Subcutaneous adipose tissue (tissue), 4 donors: Measurements from ENCODE around the gene TSPAN15. TPM values are rescaled to one million over a fixed set of nuclear protein-coding genes. Genes with fewer than 3 reads are reported as not detected.

ENCODE experiments used
- total RNA-seq, 4 donors: library from RNA; depleted of rRNA; stranded (reverse); fragments of >200 nt; gene quantifications; one replicate each; pipeline ENCODE4 v1.1.0, GENCODE V29; 2016
- TF ChIP-seq, protein P1 (sequence below): fragments of 450-650 bp; IDR thresholded peaks from one replicate; pipeline ENCODE4 v1.5.1; 2016; ENCODE audit warnings: low read depth, mild to moderate bottlenecking, control low read depth, antibody characterized with exemption, moderate library complexity

Gene TSPAN15
- total RNA-seq, 4 donors from 2014 or later, result 60.6 to 140 (median 103) TPM

DNA sequence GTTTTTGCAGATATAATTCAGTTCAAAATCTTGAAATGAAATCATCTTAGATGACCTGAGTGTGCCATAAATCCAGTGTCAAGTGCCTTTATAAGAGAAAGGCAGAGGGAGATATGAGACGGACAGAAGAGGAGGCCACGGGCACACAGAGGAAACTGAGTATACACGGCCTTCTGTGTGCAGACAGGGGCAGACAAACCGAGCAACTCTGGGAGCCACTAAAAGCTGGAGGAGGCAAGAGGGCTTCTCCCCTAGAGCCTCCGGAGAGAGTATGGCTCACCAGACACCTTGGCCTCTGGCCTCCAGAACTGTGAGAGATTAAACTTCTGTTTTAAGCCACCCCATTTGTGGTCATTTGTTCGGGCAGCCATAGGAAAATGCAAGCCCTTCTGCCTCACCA, 12.6 kb downstream of the TSPAN15 start:
- TF ChIP-seq, protein P1, sequence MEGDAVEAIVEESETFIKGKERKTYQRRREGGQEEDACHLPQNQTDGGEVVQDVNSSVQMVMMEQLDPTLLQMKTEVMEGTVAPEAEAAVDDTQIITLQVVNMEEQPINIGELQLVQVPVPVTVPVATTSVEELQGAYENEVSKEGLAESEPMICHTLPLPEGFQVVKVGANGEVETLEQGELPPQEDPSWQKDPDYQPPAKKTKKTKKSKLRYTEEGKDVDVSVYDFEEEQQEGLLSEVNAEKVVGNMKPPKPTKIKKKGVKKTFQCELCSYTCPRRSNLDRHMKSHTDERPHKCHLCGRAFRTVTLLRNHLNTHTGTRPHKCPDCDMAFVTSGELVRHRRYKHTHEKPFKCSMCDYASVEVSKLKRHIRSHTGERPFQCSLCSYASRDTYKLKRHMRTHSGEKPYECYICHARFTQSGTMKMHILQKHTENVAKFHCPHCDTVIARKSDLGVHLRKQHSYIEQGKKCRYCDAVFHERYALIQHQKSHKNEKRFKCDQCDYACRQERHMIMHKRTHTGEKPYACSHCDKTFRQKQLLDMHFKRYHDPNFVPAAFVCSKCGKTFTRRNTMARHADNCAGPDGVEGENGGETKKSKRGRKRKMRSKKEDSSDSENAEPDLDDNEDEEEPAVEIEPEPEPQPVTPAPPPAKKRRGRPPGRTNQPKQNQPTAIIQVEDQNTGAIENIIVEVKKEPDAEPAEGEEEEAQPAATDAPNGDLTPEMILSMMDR, result no peak

DNA sequence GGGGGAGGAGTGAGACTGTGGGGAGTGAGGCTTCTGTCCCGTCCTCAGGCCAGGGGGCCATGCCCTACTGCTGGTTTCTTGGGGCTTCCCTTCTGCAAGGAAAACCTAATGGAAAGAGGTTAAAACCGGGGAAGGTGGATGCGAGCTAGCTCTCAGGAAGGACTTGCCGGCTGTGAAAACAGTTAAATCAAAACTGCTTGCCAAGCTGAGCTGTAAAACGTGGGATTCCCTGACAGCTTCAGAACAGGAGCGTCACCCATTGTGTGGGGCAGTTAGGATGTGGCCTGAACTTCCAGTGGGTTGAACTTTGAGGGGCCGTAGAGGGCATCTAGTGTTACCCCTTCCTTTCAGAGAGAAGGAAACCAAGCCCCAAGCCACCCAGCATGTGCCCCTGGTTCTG, 13.1 kb downstream of the TSPAN15 start:
- TF ChIP-seq, protein P1, result no peak

DNA sequence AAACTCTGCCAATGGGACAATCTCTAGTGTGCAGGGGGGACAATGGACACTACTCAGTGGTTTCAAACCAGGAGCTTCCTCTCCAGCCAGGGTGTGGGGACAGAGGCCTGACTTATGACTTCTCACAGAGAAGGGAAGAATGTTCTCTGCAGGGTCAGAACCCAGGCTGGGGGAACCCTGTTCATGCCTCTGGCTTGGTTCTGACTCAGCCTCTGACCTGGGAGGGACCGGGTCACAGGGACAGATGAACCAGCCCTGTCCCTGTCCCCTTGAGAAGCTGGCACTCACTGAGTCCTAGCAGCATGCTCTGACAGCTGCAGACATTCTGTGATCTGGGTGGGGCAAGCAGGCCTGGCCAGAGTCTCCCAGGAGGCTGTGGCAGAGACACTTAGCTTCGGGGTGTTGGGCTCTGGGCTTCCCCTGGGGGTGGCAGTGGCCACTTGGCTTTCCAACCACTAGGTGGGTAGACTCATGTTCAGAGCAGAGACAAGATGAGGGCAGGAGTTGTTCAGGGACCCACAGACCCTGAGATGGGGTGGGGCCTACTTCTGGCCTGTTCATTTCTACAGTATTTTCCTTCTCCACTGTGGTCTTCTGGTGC, 13.6 kb downstream of the TSPAN15 start:
- TF ChIP-seq, protein P1, result no peak

DNA sequence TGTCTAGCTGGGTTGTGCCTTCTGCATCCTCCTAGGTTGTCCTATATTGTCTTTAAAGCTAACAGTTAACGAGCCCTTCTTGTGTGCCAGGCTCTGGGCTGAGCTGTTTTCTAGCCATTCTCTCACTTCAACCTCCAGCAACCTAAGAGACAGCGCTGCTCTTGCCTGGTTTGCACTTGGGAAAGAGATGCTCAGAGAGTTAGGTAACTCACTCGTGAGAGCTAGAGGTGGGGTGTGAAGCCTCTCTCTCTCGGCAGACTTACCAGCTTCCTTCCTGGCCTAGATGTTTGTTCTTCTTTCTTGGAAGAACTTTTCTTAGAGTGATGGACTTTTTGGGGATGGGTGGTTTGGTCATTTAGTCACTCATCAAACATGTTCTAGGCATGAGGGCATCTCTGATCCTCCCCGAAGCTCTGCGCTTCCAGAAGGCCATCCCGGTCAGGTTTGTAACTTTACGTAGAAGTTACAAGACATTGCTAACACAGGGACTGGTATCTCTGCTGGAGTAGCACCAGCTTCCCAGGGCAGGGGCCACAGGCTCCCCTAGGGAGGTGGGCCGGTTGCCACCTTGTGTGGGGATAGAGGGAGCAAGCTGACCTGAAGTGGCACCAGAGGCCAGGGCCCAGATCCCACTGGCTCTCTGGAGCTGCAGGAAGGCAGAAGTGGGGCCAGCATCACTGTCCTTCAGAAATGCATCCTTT, 14.3 kb downstream of the TSPAN15 start:
- TF ChIP-seq, protein P1, result no peak

DNA sequence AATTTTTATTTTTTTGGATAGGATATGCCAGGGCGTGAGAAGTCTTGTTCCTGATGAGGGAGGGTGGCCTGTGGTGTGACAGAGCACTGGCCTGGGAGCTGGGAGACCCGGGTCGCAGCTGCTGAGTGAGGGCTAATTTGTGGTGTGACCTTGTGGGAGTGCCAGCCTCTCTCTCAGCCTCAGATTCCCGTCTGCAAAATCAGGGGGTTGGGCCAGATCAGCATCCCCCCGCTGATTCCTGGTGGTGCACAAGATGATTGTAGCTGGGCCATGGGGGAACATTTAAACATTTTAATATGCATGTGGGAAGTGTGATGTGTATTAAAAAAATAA, 14.9 kb downstream of the TSPAN15 start:
- TF ChIP-seq, protein P1, result no peak

DNA sequence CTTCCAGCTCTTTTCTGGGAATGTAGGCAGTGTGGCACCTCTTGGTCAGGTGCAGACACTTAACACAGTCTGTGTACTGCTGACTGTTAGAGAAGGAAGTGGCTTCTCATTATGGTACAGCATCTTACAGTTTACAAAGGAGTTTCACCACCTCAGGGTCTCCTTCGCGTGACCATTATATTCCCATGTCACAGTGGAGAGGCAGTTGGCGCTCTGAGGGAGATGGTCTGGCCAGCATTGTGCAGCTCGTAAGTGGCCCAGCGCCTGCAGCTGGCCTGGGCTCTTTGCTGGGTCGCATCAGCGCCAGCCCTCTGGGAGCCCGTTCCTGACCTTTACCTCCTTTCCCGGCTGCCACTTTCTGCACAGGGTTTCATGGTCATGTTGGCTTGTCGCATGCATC, 15.4 kb downstream of the TSPAN15 start:
- TF ChIP-seq, protein P1, result no peak

DNA sequence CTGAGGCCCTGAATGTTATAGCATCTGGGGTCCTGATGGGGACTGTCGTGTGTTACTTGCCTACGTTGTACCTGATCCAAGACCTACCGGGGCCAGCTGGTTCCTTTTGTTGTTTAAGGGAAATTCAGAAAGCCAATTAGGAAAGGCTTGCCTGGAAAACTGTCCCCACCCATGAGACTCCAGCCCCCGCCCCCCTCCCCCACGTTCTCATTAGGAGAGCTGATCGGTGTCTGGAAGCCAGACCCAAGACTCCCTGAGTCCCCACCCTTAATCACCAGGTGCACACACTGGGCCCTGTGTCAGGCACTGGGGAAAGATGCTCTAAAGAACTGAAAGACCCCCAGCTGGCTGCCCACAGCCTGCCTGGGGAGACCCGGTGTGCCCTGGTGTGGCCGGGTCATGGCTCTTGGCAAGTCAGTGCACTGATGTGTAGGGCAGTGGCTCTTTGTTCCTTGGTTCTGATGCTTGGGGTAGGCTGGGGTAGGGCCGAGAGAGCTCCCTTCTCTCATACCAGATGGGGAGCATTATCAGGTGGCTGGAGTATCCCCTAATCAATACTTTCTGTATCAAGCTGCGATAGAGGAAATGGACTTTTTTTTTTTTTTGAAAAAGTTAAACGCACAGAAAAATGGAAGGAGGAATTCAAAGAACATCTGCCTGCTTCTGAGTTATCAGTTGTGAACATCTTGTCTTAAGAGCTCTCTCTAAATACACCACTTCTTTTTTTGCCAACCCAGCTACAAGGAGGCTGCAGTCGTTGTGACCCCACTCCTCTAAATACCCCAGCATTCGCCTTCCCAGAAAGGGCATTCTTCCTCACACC, 16.9 kb downstream of the TSPAN15 start:
- TF ChIP-seq, protein P1, result no peak
